ENCODE data around the gene CGNL1.

DNA sequence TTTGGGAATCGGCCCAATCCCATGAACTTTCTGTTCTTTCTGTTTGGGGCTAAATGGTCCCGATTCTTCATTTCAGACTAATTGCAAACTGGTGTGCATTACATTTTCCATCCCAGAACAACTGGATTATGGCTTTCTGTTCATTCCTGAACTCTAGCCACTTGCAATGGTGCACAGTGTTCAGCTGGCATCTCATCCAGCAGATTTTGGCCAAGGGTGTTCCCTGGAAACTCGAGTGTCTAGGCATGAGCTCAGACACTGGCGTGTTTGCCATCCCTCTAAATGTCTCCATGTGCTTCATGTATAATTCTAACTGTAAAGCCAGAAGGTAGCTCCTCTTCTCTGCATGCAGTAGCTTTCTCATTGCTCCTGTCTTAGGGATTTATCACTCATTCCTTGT, 118.3 kb downstream of the CGNL1 start:
- no peak for TF ChIP-seq POLR2A (IDR thresholded peaks at IDR 0.05)
- TF ChIP-seq, protein P1, sequence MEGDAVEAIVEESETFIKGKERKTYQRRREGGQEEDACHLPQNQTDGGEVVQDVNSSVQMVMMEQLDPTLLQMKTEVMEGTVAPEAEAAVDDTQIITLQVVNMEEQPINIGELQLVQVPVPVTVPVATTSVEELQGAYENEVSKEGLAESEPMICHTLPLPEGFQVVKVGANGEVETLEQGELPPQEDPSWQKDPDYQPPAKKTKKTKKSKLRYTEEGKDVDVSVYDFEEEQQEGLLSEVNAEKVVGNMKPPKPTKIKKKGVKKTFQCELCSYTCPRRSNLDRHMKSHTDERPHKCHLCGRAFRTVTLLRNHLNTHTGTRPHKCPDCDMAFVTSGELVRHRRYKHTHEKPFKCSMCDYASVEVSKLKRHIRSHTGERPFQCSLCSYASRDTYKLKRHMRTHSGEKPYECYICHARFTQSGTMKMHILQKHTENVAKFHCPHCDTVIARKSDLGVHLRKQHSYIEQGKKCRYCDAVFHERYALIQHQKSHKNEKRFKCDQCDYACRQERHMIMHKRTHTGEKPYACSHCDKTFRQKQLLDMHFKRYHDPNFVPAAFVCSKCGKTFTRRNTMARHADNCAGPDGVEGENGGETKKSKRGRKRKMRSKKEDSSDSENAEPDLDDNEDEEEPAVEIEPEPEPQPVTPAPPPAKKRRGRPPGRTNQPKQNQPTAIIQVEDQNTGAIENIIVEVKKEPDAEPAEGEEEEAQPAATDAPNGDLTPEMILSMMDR (IDR thresholded peaks at IDR 0.05): no peak
